Testis (tissue), 3 donors: ENCODE data around the gene CYB5A. TPM values are rescaled to one million over a fixed set of nuclear protein-coding genes. Genes with fewer than 3 reads are reported as not detected.

Experiments
- DNase-seq: peaks from one replicate; pipeline ENCODE4 v3.0.0-alpha.2; 2019
- H3K27ac ChIP-seq, 2 donors: fragments of 200-600 bp; sonication (generic); one replicate each; pipeline ENCODE4 v1.5.1; 2019
- H3K27me3 ChIP-seq: fragments of 200-600 bp; sonication (generic); one replicate; pipeline ENCODE4 v1.5.1; 2019
- H3K36me3 ChIP-seq: fragments of 200-600 bp; sonication (generic); one replicate; pipeline ENCODE4 v1.5.1; 2017; ENCODE audit warnings: low read depth; ENCODE audit errors: missing control alignments
- H3K4me1 ChIP-seq: fragments of 200-600 bp; sonication (generic); one replicate; pipeline ENCODE4 v1.5.1; 2019
- H3K4me3 ChIP-seq, 2 donors: fragments of 200-600 bp; sonication (generic); one replicate each; pipeline ENCODE4 v1.5.1; 2017 to 2019
- H3K9me3 ChIP-seq: fragments of 200-600 bp; sonication (generic); one replicate; pipeline ENCODE4 v1.5.1; 2017
- CTCF ChIP-seq, 3 experiments: fragments of 450-650 bp in 2 of 3; fragments of 200-600 bp in 1 of 3; sonication (generic) in 1 of 3; IDR thresholded peaks; one replicate each; pipeline ENCODE4 v1.5.1; 2016 to 2019; ENCODE audit warnings: antibody characterized with exemption in 3 of 3, mild to moderate bottlenecking in 2 of 3, moderate library complexity in 1 of 3
- POLR2A ChIP-seq: fragments of 450-650 bp; IDR thresholded peaks from one replicate; pipeline ENCODE4 v1.6.1; 2017; ENCODE audit warnings: antibody characterized with exemption, mild to moderate bottlenecking, moderate library complexity
- WGBS, 2 donors: methylation state at CpG; one replicate each; pipeline ENCODE4 v1.1.5; 2018; 5-methylcytosine and 5-hydroxymethylcytosine counted together
- intact Hi-C: fragments of 100-400 bp; cut with DNase I; formaldehyde crosslinking; loops from one replicate; pipeline ENCODE4 v1.15.1; 2023; ENCODE audit warnings: low total_unique reads
- polyA plus RNA-seq: library from polyadenylated mRNA; stranded (reverse); fragments of 350-450 nt; fragmentation: Illumina TruSeq; extraction: RNeasy Lipid Tissue Mini Kit (QIAGEN cat#74804); gene quantifications from one replicate; pipeline ENCODE4 v1.2.3, GENCODE V29; 2014; ENCODE audit warnings: low read depth, low replicate concordance; ENCODE audit not compliant: insufficient read depth
- total RNA-seq, 2 donors: library from RNA; depleted of rRNA; stranded (reverse); fragments of >200 nt; gene quantifications; one replicate each; pipeline ENCODE4 v1.2.3, GENCODE V29; 2016

CYB5A gene
- total and polyA plus RNA-seq, 3 donors from 2014 or later: 77.2 to 126 (median 96.0) TPM

GRCh38 chr18:74290794-74291471 lies 830 bp downstream of the CYB5A start:
- TF ChIP-seq CTCF (IDR thresholded peaks at IDR 0.05) (no peak), POLR2A (no peak)
- Histone ChIP-seq H3K4me3 (peak overlapping the region; percentile 83 to 87), H3K36me3 (no peaks in the 10 kb centered on the region), H3K4me1 (peaks cover 18% of the 10 kb centered on the region), H3K9me3 (no peaks in the 10 kb centered on the region), H3K27me3 (no peaks in the 10 kb centered on the region), H3K27ac (peak overlapping the region; percentile 33 to 66)
- intact Hi-C loops: no loop called here
- WGBS, 2 donors: 4 to 18% methylated on average over 9 to 51 of the region's 57 CpGs
- DNase-seq: peak; percentile 43

DNA sequence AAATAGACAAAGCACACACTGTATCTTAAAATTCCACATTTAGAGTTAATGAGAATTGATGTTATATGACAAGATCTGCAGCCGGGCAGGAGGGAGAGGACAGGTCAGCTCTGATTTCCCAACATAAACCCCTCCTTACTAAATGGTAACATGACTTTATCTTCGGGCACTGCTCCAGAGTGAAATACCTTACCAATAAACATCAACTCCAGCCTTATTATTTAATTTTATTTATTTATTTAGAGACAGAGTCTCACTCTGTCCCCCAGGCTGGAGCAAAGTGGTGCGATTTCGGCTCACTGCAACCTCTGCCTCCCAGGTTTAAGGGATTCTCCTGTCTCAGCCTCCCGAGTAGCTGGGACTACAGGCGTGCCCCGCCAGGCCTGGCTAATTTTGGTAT lies 1.7 kb downstream of the CYB5A start:
- TF ChIP-seq CTCF (IDR thresholded peaks at IDR 0.05) (no peak), POLR2A (no peak)
- 69 to 71% methylated on average over 7 of the region's 7 CpGs for WGBS, 2 donors
- DNase-seq: no peak
- Histone ChIP-seq H3K27ac (peak overlapping the region in 1 of 2 donors; percentile 66), H3K4me3 (no peak overlapping the region), H3K4me1 (peaks cover 23% of the 10 kb centered on the region), H3K9me3 (no peaks in the 10 kb centered on the region), H3K36me3 (no peaks in the 10 kb centered on the region), H3K27me3 (no peaks in the 10 kb centered on the region)
- intact Hi-C loops: no loop called here

GRCh38 chr18:74289137-74289536 lies 2.6 kb downstream of the CYB5A start:
- no peaks in the 10 kb centered on the region for H3K9me3 ChIP-seq
- no peak for DNase-seq
- no peaks in the 10 kb centered on the region for H3K27me3 ChIP-seq
- peaks cover 31% of the 10 kb centered on the region for H3K4me1 ChIP-seq
- intact Hi-C loops: no loop called here
- H3K36me3 ChIP-seq: no peaks in the 10 kb centered on the region
- TF ChIP-seq CTCF (IDR thresholded peaks at IDR 0.05) (no peak), POLR2A (no peak)
- H3K27ac ChIP-seq: peak overlapping the region in 1 of 2 donors; percentile 66
- H3K4me3 ChIP-seq: no peak overlapping the region
- WGBS, 2 donors: 50 to 53% methylated on average over 3 of the region's 3 CpGs

DNA sequence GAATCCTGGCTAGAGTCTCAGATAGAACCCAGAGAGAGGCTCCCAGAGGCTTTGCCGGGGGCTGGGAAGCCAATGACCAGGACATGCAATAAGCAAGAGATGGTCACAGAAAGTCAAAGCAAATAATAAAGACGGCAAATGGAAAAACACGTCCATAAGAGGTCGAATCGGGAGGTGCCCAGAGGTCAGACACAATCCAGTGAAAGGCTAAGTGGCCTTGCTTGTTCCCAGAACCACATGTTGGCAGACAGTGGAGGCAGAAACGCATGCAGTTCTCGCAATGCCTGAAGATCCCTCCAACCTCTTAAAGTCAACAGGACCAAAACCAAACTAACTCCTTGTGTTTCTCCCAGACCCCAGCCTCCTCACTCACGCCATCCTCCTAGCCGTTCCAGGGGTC lies 3.0 kb downstream of the CYB5A start:
- 57 to 61% methylated on average over 9 of the region's 9 CpGs for WGBS, 2 donors
- DNase-seq: no peak
- Histone ChIP-seq H3K4me3 (no peak overlapping the region), H3K27ac (peak overlapping the region in 1 of 2 donors; percentile 66), H3K27me3 (no peaks in the 10 kb centered on the region), H3K36me3 (no peaks in the 10 kb centered on the region), H3K4me1 (peaks cover 35% of the 10 kb centered on the region), H3K9me3 (no peaks in the 10 kb centered on the region)
- intact Hi-C loops: no loop called here
- TF ChIP-seq POLR2A (no peak), CTCF (IDR thresholded peaks at IDR 0.05) (no peak)

DNA sequence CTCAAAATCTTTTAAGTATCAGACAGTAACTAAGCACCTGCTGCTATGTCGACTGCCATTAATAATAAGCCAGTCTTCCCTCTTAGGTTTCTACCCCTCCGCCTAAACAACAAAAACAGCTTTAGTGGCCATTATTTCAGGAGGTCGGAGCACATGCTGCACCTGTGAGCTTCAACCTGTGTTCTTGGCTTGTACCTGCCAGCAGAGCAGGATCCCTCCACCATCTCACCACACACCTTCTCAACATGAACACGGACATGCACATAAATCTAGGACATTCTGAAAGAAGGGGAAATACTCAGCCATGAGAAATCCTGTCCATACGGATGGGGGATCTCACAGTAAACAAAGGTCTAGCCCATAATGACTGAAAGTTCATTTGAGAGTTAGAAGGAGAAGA lies 3.7 kb downstream of the CYB5A start:
- H3K27me3 ChIP-seq: no peaks in the 10 kb centered on the region
- DNase-seq: no peak
- peaks cover 41% of the 10 kb centered on the region for H3K4me1 ChIP-seq
- 78 to 91% methylated on average over 5 of the region's 5 CpGs for WGBS, 2 donors
- H3K9me3 ChIP-seq: no peaks in the 10 kb centered on the region
- no peak overlapping the region for H3K4me3 ChIP-seq
- TF ChIP-seq CTCF (IDR thresholded peaks at IDR 0.05) (no peak), POLR2A (no peak)
- peak overlapping the region in 1 of 2 donors; percentile 66 for H3K27ac ChIP-seq
- H3K36me3 ChIP-seq: no peaks in the 10 kb centered on the region
- intact Hi-C loops: no loop called here
